DMS153 treated with DMSO at 0.1 percent for 48 hours (cell line): ENCODE data around the gene CDCP1.

ENCODE experiments used
- DNase-seq: peaks from one replicate; lab custom pipeline; 2025; ENCODE audit not compliant: unreplicated experiment; lab: John Stamatoyannopoulos, UW

Gene CDCP1, protein sequence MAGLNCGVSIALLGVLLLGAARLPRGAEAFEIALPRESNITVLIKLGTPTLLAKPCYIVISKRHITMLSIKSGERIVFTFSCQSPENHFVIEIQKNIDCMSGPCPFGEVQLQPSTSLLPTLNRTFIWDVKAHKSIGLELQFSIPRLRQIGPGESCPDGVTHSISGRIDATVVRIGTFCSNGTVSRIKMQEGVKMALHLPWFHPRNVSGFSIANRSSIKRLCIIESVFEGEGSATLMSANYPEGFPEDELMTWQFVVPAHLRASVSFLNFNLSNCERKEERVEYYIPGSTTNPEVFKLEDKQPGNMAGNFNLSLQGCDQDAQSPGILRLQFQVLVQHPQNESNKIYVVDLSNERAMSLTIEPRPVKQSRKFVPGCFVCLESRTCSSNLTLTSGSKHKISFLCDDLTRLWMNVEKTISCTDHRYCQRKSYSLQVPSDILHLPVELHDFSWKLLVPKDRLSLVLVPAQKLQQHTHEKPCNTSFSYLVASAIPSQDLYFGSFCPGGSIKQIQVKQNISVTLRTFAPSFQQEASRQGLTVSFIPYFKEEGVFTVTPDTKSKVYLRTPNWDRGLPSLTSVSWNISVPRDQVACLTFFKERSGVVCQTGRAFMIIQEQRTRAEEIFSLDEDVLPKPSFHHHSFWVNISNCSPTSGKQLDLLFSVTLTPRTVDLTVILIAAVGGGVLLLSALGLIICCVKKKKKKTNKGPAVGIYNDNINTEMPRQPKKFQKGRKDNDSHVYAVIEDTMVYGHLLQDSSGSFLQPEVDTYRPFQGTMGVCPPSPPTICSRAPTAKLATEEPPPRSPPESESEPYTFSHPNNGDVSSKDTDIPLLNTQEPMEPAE

DNA sequence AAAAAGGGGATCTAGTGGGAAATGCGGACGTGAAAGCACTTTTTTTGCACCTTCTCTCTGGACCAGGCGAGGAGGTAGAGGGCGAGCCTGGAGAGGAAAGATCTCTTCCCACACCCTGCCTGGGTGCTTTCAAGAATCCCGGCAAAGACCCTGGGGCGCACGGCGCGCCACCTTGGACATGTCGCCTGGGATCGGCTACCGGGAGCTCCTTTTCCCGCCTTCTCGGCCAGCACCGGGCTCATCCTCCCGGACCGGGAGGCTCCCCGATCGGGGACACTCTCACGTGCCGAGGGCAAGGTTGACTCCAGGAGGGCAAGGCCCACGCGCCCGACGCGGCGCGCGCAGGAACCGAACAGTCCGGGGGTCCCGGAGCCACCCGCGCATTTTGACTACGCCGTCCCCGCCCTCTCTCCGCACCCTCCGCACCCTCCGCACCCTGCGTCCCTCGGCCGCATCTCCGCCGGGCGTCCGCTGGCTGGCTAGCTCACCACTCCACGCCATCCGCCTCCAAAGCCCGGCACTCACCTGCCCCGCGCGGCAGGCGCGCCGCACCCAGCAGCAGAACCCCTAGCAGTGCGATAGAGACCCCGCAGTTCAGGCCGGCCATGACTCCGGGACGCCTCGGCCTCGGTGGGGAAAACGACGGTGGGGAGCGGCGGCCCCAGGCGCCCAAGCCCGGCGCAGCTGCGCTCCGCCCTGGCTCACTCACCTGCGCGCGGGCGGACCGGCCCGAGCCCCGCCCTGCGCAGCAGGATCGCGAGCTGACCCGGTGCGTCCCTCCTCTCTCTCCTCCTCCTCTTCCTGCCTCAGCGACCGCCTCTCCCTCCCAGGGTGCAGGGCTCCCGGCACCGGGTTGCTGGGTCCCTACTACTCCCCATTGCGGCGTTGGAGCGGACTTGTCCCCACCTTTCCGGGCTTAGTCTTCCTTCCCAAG lies at the start of gene CDCP1:
CDCP1 (minus strand) TSS at position 698 of the 934 bp plus-strand sequence; CDS start at position 607, 91 bp downstream.
- peak; percentile 3 for DNase-seq

DNA sequence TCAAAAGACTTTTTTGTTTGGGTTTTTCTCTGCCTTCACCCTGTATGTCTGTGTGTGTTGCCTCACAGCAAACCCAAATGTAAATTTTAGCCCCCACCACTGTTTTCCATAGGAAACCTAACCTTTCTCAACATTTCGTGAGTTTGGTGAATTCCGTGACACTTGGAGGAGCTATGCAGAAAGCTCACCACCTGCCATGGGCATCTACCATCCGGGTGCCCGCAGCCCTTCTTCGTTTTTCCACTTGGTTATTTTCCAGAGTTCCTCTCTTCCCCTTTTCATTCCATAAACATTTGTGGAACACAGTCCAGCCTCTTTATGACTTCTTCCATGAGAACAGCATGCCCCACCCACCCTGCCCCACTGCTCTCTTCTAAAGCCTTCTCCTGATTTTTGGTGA lies 48.6 kb upstream of the CDCP1 start:
- DNase-seq, result no peak

DNA sequence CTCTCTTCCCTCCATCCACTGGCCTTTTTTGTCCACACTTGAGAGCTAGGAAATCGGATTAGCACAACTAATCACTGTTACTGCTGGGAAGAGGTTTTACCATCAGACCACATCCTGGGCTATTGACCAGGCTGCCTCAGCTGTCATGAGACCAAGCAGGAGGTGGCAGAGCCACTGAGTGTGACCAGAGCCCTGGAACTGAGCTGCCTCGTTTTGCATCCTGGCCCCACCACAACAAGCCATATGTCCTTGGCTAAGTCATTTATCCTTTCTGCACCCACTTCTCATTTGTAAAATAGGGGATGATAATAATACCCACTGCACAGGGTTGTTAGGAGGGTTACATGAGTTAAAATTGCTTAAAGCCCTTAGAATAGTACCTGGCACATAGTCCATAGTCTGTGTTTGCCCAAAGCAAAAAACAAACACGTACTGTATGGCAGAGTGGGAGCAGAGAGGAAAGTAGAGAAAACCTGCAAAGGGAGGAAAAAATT lies 45.8 kb upstream of the CDCP1 start:
- DNase-seq, result no peak

DNA sequence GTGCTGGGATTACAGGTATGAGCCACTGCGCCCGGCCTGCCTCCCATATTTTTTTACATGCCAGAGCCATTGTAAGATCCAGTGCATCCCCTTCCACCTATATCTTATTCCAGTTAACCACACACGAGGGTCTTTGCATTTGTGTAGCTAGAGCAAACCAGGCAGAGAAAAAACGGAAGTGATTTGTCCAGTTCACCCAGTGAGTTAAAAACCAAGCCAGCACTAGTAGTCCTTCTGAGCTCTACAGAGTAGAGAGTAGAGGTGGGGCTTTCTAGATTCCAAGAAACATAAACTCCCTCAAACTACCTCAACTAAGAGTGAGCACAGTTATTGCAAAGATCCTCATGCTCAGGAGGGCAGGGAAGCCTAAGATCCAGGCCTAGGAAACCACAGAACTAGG lies 45.2 kb upstream of the CDCP1 start:
- DNase-seq, result no peak

DNA sequence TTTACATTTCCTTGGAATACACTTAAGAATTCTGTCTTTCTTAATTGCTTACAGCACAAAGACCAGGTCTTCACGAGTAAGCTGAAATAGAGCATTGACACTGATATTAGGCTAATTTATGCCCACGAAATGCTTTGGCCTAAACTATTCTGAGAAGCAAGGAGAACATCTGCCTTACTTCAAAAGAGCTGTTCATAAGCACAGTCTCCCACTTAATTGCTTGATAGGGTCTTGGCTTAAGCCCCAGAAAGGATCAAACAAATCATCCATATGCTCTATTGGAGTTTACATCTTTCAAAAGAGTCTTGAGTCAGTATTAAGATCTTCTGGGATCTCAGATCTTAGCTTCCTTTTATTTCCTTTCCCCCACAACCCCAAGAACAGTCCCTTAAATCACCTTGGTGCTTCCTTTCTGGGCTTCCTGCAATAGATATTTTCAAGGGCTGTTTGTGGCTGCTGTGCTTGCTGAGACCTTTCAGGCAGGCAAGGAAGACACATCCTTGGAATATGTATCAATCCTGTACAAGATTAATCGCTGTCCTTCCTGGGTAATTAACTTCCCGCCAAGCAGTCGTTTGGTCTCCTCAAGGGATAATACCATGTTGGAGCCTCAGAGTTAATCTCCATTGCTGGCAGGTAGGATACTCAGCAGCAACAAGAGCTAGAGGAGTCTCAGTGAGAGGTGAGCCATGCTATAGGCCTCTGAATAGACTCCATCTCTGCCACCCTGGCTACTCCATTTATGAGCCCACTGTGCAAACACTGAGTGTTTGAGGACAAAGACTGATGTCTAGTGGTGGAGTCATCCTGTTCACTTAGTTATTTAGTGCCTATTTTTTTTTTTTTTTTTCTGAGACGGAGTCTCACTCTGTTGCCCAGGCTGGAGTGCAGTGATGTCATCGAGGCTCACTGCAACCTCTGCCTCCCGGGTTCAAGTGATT lies 42.8 kb upstream of the CDCP1 start:
- no peak for DNase-seq

DNA sequence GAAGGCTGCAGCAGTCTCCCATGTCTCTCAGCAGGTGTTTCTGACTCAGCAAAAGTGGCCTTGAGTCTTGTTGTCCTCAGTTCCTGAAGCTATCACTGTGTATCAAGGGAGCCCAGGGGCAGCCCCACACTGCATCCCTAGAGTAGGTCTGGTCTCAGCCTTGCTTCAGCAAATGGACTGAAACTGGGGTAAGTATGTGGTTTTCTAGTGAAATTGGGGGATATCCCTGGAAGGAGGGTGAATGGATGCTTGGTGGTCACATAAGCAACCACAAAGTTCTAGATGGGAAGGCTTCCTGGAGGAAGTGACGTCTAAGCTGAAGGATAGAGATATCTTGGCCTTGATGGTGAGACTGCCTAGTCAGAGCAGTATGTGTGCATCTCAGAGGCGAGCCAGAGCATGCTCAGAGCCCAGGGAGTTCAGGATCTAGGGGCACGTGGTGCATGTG lies 41.5 kb upstream of the CDCP1 start:
- DNase-seq, result no peak

DNA sequence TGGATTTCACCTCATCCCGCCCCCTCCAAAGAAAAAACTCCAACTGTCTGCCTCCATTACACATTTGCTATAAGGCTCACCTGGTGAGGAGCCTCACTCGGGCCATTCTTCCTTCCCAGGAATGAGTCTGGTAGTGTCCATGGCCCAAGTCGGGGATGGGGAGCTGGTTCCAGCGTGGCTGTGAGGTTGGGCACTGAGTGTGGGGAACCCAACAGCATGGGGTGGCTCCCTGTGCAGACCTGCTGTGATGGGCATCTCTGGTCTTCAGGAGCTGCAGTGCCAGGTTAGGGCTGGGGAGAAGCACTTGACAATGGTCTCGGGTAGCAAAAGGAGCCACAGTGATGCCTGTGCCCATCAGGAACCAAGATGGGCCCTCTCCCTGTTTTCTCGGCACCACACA lies 40.7 kb upstream of the CDCP1 start:
- no peak for DNase-seq

DNA sequence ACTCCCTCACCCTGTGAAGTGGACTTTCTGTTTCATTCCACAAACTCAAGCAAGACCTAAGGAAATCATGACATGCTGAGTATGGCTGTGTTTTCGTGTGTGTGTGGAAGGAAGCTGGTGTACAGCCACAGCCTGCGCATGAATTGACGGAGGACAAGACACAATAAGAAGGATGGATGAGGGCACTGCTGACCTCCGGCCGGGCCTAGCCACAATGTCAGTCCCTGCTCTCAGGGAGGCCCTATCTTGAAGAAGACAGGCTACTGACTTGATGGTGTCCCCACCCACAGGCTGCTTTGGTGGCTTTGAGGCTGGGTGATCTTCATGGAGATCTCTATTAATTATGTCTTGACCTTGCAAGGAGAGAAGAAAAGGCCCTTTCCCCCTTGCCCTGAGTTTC lies 39.3 kb upstream of the CDCP1 start:
- DNase-seq, result no peak

DNA sequence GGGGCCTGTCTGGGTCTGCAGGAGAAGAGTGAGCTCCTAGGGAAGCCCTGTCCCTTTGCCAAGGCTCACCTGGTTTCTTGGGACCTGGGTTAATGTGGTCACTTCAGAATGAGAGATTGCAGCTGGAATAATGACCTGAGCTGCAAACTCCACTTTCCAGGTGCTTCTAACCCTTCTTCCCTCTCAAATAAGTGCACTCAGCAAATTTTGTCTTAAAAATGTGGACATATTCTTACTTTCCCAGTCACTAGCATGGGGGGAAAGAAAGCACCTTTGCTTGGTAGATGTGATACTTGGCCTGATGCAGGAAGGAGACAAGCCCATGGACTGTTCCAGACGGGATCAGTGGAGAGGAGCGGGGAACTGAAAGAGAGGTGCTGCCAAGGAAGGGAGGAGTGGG lies 38.9 kb upstream of the CDCP1 start:
- DNase-seq, result no peak

DNA sequence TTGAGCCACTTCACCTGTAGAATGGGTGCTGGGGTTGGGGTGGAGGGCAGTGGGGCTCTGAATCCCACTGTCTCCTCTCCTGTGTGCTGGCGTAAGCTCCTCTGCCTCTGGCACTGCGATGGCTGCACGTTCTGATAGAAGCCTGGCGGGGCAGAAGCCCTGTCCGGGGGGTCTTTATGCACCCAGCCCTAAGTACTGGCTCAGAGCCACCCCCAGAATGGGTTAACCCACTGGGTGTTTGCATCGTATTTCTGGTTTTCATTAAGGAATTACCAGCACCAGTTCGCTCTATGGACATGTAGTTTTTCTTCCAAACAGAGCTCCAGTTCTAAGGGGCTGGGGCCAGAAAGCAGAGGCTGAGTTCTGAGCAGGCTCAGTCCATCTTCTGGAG lies 37.7 kb upstream of the CDCP1 start:
- DNase-seq, result no peak

DNA sequence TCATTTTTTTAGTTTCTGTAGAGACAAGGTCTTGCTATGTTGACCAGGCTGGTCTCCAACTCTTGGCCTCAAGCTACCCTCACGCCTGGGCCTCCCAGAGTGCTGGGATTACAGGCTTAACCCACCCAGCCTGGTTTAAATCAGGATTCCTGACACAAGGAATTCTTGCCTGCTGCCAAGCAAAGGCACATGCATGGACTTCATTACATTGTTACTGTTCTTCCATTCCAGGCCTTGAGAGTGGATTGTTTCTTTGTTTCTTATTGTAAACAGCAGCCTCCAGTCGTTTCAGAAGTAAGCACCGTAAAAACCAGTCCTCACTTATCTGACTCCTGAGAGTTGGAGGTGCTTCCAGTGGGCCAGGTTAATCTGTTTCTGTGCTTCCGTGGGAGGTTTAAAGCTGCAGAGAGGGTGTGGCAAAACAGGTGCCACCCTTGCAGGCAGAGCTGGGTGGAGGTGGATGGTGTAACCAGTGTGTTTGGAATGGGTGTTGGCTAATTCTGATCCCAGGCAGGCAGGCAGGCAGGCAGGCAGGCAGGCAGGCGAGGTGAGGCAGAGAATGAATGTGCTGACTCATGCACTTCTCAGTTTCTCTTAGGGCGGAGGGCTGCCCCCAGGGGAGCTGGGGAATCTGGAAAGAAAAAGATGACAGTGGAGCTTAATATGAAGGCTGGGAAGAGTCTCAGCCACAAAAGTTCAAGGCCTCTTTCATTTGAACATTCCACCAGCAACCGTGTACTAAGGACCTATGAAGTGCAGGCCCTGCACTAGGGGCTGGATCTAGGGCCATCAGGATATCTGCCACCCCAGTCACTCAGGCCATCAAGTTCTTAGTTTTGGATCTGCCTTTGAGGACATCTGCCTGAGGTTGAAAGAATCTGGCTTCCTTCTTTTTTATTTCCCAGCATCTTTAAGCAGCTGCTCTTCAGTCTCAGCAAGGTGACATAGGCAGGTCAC lies 37.0 kb upstream of the CDCP1 start:
- DNase-seq, result no peak

DNA sequence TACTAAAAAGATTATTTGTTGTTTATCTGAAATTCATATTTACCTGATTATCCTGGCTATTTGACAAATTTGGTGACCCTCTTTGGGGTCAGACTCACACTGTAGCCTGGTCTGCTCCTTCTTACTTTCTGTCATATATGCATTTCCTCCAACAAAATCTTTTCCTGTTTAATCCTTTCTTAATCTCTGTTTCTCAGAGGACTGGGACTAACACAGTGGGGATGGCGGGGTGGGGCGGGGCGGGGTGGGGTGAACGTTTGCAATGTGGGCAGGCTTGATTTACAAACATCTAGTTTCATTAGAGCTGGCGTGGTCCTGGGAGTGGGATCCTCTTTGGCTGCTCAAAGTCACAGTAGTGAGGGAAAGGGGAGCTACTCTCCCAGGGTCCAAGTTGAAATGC lies 35.3 kb upstream of the CDCP1 start:
- no peak for DNase-seq

DNA sequence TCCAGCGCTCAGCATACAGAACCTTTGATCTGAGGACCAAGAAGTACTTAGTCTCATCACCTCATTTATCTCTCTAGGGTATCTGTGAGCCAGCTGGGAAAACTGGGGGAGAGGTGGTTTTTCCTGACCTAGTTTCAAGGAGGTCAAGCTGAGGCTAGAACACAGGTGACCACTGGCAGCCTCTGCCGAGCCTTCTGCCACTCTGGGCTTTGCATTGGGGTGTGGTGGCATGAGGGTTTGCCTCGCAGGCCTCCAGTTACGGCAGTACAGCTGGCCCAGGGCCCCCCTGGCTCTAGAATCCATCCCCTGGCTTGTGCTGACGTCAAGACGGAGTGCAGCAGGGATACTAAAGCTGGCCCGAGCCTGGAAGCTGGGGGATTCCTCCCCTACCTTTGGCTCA lies 34.7 kb upstream of the CDCP1 start:
- no peak for DNase-seq

DNA sequence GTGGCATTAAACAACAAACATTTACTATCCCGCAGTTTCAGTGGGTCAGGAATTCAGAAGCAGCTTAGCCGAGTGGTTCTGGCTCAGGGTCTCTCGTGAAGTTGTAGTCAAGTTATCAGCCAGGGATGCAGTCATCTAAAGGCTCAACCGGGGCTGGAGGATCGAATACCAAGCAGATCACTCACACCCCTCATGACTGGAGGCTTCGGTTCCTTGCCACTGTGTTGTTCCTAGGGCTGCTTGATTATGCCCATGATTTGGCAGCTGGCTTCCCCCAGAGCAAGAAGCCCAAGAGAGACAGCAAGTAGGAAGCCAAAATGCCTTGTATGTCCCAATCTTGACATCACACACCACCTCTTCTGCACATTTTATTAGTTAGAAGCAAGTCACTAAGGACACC lies 33.9 kb upstream of the CDCP1 start:
- no peak for DNase-seq

DNA sequence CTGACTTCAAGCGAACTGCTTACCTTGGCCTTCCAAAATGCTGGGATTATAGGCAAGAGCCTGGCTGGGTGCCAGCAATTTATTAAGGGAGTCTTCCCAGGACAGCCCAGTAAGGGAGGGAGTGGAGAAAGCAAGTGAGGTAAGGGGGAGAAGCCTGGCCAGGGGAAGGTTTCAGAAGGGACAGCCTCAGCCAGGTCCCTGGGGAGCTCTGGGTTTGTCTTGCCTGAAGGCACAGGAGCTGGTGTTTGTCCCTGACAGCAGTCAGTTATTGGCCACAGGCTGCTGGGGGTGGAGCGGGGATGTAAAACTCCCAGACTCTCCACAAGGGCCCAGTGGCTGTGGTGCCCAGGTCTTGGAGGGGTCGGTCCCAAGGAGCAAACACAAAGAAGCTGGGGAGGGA lies 33.0 kb upstream of the CDCP1 start:
- no peak for DNase-seq

DNA sequence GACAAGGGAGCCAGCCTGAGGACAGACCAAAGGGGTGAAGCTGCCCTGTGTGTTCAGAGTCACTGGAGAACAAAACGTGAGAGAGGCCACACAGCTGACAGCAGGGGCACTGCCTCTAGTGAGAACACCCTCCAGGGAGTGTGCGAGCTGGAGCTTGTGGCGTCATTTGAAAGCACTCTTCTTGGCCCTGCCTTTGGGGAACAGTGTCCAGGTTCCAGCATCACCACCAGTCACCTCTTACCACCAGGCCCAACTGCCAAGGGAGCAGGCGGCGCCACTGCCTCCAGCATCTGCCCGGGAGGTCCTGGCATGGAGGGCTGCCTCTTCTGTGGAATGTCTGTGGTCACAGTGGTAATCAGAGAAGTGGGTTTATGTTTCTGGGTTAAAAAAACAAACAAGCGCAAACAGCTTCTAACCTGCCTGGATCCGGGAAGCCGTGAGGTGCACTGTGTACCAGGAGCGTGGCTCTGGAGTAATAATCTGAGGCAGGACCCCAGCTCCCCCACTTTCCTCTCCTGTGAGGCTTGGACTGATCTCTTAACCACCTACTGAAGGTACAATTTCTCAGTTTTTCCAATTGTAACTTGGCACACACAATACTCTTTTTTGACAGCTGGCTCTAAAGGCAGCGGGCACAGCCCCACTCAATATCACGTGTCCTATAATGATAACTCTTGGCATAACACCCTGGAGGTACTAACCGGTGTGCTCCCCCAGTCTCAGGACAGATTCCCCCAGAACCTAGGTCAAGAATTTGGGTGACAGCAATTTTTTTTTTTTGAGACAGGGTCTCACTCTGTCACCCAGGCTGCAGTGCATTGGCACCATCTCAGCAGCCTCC lies 32.2 kb upstream of the CDCP1 start:
- DNase-seq, result no peak

DNA sequence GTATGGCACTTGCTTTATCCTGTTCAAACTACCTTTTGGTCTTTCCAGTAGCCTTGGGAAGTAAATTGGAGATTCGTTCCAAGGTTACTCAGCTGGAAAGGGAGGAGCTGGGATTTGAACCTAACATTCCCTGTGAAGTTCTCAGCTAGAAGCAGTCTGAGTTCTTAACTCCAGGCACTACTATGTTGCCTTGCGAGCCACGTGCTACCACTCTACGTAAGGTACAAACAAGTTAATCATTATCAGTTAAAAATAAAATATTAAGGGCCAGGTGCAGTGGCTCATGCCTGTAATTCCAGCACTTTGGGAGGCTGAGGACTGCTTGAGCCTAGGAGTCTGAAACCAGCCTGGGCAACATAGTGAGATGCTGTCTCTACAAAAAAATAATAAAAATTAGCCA lies 30.7 kb upstream of the CDCP1 start:
- no peak for DNase-seq

DNA sequence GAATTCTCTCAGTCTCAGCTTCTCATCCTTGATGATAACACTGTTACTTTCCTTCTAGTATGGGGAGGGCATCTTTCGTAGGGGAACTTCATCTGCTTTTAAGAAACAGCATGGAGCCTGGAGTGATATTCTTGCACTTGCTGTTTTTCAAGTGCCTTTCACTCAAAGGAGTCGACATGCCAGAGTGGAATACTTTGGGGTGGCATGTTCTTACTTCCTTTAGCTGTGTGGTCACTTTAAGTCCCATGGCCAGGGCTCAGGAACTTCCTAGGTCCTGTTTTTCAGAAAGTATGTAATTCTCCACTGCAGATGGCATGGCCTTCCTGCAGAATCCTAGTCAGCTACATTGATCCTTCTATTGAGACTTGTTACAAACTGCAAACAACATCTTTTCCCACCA lies 28.1 kb upstream of the CDCP1 start:
- no peak for DNase-seq
